IMR-90 (cell line): ENCODE results near the gene GGCT.

Experiments
- MXI1 ChIP-seq: IDR thresholded peaks from 2 replicates; pipeline ENCODE4 v1.6.1; 2012; ENCODE audit warnings: low read depth, mild to moderate bottlenecking, low read length, moderate library complexity, borderline replicate concordance
- POLR2A ChIP-seq: IDR thresholded peaks from 2 replicates; pipeline ENCODE4 v1.6.1; 2012; ENCODE audit warnings: mild to moderate bottlenecking, low read depth, low read length
- RCOR1 ChIP-seq: IDR thresholded peaks from 2 replicates; pipeline ENCODE4 v1.6.1; 2012; ENCODE audit warnings: mild to moderate bottlenecking, low read length, improper control_type of control experiment; ENCODE audit not compliant: insufficient replicate concordance
- TF ChIP-seq, protein P1 (sequence below): conservative IDR thresholded peaks from 2 replicates; pipeline ENCODE4 v1.5.1; 2012; ENCODE audit warnings: mild to moderate bottlenecking, low read depth, low read length, improper control_type of control experiment
- TF ChIP-seq, protein P2 (sequence below): fragments of 150-350 bp; IDR thresholded peaks from 2 replicates; pipeline ENCODE4 v1.6.1; 2016; ENCODE audit warnings: low read depth, mild to moderate bottlenecking, low read length, moderate library complexity, borderline replicate concordance

DNA sequence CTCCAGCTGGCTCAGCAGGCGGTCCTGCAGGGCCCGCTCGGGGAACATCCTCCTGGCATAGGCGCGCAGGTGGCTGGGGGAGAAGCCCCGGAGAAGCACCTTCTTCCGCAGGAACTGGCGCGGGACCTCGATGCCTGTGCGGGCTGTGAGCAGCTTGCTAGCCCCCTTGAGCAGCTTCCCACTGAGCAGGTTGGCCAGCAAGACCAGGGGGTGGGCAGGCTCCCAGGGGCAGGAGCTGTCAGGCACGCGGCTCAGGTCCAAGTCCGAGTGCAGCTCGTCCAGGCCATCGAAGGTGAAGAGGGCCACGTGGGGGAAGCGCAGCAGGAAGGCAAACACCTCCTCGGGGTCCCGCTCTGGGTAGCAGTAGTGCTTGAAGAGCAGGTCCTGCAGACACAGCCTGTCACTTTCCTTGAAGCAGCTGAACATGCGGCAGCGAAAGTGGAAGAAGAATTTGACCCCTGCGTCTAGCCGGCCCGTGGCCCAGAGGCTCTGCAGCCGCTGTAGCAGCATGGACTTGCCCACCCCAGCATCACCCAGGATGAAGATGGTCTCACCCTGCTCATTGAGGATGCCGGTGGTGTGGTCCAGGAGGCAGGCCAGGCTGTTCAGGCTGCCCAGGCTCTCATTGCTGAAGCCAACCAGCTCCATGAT lies 52.2 kb downstream of the GGCT start:
- TF ChIP-seq, protein P1, sequence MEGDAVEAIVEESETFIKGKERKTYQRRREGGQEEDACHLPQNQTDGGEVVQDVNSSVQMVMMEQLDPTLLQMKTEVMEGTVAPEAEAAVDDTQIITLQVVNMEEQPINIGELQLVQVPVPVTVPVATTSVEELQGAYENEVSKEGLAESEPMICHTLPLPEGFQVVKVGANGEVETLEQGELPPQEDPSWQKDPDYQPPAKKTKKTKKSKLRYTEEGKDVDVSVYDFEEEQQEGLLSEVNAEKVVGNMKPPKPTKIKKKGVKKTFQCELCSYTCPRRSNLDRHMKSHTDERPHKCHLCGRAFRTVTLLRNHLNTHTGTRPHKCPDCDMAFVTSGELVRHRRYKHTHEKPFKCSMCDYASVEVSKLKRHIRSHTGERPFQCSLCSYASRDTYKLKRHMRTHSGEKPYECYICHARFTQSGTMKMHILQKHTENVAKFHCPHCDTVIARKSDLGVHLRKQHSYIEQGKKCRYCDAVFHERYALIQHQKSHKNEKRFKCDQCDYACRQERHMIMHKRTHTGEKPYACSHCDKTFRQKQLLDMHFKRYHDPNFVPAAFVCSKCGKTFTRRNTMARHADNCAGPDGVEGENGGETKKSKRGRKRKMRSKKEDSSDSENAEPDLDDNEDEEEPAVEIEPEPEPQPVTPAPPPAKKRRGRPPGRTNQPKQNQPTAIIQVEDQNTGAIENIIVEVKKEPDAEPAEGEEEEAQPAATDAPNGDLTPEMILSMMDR = no peak
- TF ChIP-seq, protein P2, sequence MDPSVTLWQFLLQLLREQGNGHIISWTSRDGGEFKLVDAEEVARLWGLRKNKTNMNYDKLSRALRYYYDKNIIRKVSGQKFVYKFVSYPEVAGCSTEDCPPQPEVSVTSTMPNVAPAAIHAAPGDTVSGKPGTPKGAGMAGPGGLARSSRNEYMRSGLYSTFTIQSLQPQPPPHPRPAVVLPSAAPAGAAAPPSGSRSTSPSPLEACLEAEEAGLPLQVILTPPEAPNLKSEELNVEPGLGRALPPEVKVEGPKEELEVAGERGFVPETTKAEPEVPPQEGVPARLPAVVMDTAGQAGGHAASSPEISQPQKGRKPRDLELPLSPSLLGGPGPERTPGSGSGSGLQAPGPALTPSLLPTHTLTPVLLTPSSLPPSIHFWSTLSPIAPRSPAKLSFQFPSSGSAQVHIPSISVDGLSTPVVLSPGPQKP = no peak
- TF ChIP-seq RCOR1 = no peak
- no peak for TF ChIP-seq POLR2A
- no peak for TF ChIP-seq MXI1
